Right atrium auricular region (tissue), 2 donors: Measurements from ENCODE around the gene BST1. TPM values are rescaled to one million over a fixed set of nuclear protein-coding genes. Genes with fewer than 3 reads are reported as not detected.

Experiments
- DNase-seq: peaks from one replicate; pipeline ENCODE4 v3.0.0-alpha.2; 2019; ENCODE audit warnings: low spot score
- H3K27ac ChIP-seq, 2 donors: fragments of 200-600 bp; sonication (generic); 1 replicate in 1 of 2; 2 replicates in 1 of 2; pipeline ENCODE4 v1.5.1; 2016 to 2019
- H3K27me3 ChIP-seq, 2 donors: fragments of 200-600 bp; sonication (generic); one replicate each; pipeline versions ENCODE4 v1.5.1 to v1.6.0; 2017 to 2019
- H3K36me3 ChIP-seq: fragments of 200-600 bp; sonication (generic); one replicate; pipeline ENCODE4 v1.5.1; 2016
- H3K4me1 ChIP-seq, 2 donors: fragments of 200-600 bp; sonication (generic); one replicate each; pipeline versions ENCODE4 v1.5.1 to v1.6.0; 2017 to 2019
- H3K4me3 ChIP-seq, 2 donors: fragments of 200-600 bp; sonication (generic); 1 replicate in 1 of 2; 2 replicates in 1 of 2; pipeline ENCODE4 v1.5.1; 2017 to 2019; ENCODE audit warnings: mild to moderate bottlenecking in 1 of 2, moderate library complexity in 1 of 2
- H3K9me3 ChIP-seq, 2 donors: fragments of 200-600 bp; sonication (generic); one replicate each; pipeline ENCODE4 v1.5.1; 2019
- total RNA-seq, 2 donors: library from RNA; depleted of rRNA; stranded (reverse); fragments of >200 nt; gene quantifications; one replicate each; pipeline ENCODE4 v1.1.0, GENCODE V29; 2016
- TF ChIP-seq, protein P1 (sequence below), 2 donors: fragments of 200-600 bp; sonication (generic); IDR thresholded peaks; one replicate each; pipeline ENCODE4 v1.5.1; 2019; ENCODE audit warnings: antibody characterized with exemption in 2 of 2

BST1 gene
- total RNA-seq, 2 donors from 2014 or later, result 9.5 to 10.2 TPM

DNA sequence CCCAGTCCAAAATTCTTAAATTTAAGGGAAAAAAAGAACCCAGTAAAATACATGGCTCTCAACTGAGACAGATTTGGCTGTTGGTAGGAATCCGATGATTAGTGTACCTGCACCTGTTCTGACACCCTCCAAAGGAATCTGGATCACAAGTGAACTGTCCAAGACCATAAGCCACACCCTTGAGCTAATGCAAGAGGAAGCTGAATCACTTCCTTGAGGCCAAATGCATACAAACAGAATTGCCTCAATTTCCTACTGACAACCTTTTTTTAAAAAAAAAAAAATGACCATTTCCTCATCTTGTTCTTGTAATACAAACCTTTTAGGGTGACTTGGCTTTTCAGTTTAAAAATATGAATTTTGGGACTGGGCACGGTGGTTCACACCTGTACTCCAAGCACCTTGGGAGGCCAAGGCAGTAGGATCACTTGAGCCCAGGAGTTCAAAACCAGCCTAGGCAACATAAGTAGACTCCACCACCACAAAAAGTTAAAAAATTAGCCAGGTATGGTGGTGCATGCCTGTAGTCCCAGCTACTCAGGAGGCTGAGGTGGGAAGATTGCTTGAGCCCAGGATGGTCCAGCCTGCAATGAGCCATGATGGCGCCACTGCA lies 37.0 kb upstream of the BST1 start:
- no peak for DNase-seq

DNA sequence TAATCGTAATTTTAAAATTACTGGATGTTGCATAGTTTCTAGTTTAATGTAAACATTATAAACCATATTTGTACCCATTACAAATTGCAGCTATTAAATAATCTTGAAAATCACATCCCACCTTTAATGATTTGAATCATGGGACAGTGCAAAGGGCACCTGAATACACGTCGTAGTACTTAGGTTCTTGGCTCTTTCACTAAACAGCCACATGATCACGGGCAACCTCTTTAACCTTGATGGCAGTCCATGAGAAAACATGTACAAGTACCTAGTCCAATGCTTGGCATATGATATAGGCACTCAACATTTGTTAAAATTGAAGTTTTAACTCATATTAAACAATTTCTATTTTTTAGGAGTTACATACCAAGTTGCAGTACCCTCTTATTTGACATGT lies 35.9 kb upstream of the BST1 start:
- no peak for DNase-seq
- TF ChIP-seq, protein P1, sequence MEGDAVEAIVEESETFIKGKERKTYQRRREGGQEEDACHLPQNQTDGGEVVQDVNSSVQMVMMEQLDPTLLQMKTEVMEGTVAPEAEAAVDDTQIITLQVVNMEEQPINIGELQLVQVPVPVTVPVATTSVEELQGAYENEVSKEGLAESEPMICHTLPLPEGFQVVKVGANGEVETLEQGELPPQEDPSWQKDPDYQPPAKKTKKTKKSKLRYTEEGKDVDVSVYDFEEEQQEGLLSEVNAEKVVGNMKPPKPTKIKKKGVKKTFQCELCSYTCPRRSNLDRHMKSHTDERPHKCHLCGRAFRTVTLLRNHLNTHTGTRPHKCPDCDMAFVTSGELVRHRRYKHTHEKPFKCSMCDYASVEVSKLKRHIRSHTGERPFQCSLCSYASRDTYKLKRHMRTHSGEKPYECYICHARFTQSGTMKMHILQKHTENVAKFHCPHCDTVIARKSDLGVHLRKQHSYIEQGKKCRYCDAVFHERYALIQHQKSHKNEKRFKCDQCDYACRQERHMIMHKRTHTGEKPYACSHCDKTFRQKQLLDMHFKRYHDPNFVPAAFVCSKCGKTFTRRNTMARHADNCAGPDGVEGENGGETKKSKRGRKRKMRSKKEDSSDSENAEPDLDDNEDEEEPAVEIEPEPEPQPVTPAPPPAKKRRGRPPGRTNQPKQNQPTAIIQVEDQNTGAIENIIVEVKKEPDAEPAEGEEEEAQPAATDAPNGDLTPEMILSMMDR (IDR thresholded peaks at IDR 0.05), result no peak
- Histone ChIP-seq H3K27me3 (no peaks in the 10 kb centered on the region), H3K27ac (no peak overlapping the region), H3K9me3 (no peaks in the 10 kb centered on the region), H3K4me3 (no peak overlapping the region), H3K4me1 (no peaks in the 10 kb centered on the region), H3K36me3 (no peaks in the 10 kb centered on the region)

More for the DNA sequence above, 37.0 kb upstream of the BST1 start:
- Histone ChIP-seq H3K27me3 (no peaks in the 10 kb centered on the region), H3K36me3 (no peaks in the 10 kb centered on the region), H3K27ac (peak overlapping the region; percentile 8 to 44), H3K4me3 (no peak overlapping the region), H3K9me3 (no peaks in the 10 kb centered on the region), H3K4me1 (no peaks in the 10 kb centered on the region)
- TF ChIP-seq, protein P1 (IDR thresholded peaks at IDR 0.05), result no peak

DNA sequence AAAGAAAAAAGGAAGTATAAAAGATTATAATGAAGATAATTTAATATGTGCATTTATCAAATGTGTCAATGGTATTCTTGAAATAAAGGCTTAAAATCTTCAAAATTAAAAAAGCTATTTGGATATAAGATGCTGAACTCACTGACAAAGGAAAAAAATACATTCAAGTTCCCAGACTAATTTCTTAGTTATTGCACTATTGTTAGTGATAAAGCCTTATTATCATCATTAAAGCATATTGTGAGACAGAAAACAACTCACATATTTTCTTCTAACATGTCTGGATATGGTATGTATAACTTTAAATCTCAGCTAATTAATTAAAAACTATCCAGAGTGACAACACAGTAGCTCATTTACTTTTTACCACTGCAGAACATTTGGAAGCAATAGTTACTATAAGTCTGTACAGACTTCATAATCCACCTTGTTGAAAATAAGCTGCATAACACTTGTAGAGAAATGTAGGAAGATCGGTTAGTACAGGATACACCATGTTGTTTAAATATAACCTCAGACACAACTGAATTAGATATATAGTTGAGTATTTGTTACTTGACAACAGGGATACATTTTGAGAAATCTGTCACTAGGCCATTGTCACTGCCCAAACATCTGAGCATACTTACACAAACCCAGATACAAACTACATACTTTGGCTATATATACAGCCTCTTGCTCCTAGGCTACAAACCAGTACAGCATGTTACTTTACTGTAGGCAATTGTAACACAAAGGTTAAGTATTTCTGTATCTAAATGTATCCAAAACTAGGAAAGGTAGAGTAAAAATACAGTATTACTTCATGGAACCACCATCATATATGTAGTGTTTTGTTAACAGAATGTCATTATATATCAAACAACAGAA lies 34.1 kb upstream of the BST1 start:
- H3K4me3 ChIP-seq, result no peak overlapping the region
- H3K27ac ChIP-seq, result no peak overlapping the region

DNA sequence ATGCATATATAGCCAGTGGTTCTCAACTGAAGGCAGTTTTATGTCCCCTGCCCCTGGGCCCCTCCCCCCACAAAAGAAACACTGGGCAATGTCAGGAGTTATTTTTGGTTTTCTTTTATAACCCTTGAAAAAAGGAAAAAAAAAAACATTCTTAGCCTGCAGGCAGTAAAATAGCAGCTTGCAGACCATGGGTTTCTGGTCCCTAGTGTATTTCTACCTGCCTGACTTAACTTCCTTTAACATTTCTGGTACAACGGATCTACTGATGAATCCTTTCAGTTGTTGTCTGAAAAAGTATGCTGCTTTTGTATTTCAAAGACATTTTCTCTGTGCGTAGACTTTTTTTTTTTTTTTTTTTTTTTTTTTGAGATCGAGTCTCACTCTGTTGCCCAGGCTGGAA lies 32.3 kb upstream of the BST1 start:
- Histone ChIP-seq H3K27me3 (no peaks in the 10 kb centered on the region), H3K9me3 (no peaks in the 10 kb centered on the region), H3K4me3 (no peak overlapping the region), H3K4me1 (no peaks in the 10 kb centered on the region), H3K36me3 (no peaks in the 10 kb centered on the region), H3K27ac (no peak overlapping the region)
- no peak for DNase-seq
- TF ChIP-seq, protein P1 (IDR thresholded peaks at IDR 0.05), result no peak

More for the DNA sequence above, 34.1 kb upstream of the BST1 start:
- no peaks in the 10 kb centered on the region for H3K9me3 ChIP-seq
- H3K27me3 ChIP-seq, result no peaks in the 10 kb centered on the region
- H3K36me3 ChIP-seq, result no peaks in the 10 kb centered on the region
- TF ChIP-seq, protein P1 (IDR thresholded peaks at IDR 0.05), result no peak
- H3K4me1 ChIP-seq, result no peaks in the 10 kb centered on the region
- DNase-seq, result no peak

DNA sequence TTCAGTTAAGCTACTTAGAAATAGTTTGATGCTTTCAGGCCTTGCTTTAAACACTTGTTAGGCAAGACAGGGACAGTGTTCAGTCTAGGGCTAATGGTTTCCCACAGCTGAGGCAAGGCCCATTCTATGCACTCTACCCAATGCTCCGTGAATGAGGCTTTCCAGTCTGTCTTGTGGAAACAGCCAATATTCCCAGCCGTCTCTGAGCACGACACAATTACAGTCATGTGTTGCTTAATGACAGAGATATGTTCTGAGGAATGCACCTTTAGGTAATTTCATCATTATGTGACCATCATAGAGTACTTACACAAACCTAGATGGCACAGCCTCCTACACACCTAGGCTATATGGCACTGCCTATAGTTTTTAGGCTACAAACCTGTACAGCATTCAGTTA lies 30.8 kb upstream of the BST1 start:
- Histone ChIP-seq H3K4me3 (no peak overlapping the region), H3K27ac (no peak overlapping the region), H3K9me3 (no peaks in the 10 kb centered on the region), H3K4me1 (no peaks in the 10 kb centered on the region), H3K36me3 (no peaks in the 10 kb centered on the region), H3K27me3 (no peaks in the 10 kb centered on the region)
- TF ChIP-seq, protein P1 (IDR thresholded peaks at IDR 0.05), result no peak
- no peak for DNase-seq
